ENCODE data around the gene STX5. TPM values are rescaled to one million over a fixed set of nuclear protein-coding genes. Genes with fewer than 3 reads are reported as not detected.

The STX5 gene
- total RNA-seq, 2 donors from 2014 or later = 36.9 to 37.3 TPM

DNA sequence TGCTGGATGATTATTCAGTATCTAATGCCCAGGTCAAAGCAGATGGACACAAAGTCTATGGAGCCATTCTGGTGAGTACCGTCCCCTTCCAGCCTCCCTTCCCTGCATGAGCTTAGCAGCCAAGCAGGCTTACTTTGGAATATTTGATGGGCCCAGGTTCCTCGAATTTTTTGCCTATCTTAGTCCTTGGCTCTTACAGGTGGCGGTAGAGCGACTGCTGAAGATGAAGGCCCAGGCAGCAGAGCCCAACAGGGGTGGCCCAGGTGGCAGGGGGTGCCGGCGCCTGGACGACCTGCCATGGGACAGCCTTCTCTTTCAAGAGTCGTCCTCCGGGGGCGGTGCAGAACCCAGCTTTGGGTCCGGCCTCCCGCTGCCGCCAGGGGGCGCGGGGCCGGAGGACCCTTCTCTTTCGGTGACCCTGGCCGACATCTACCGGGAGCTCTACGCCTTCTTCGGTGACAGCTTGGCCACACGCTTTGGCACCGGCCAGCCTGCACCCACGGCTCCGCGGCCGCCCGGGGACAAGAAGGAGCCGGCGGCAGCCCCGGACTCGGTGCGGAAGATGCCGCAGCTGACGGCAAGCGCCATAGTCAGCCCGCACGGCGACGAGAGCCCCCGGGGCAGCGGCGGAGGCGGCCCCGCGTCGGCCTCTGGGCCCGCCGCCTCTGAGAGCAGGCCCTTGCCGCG is 45.4 kb downstream of the STX5 start:
- Mint-ChIP-seq H3K27me3 (ENCODE audit: insufficient read depth) (no peaks in the 10 kb centered on the region), H3K4me3 (peak overlapping the region; percentile 89), H3K36me3 (ENCODE audit: low read depth) (peaks cover 45% of the 10 kb centered on the region), H3K27ac (peak overlapping the region; percentile 81), H3K4me1 (peaks cover 9% of the 10 kb centered on the region), H3K9me3 (no peaks in the 10 kb centered on the region)
- Histone ChIP-seq H3K9ac (ENCODE audit: extremely low read depth, low read length, poor library complexity, severe bottlenecking) (peak overlapping the region; percentile 78), H3K4me3 (ENCODE audit: low read length) (peak overlapping the region; percentile 97), H3K36me3 (ENCODE audit: control insufficient read depth, insufficient read depth, low read length) (peaks cover 44% of the 10 kb centered on the region), H3K27me3 (ENCODE audit: control insufficient read depth, insufficient read depth, low read length, poor library complexity, severe bottlenecking) (no peaks in the 10 kb centered on the region), H3K27ac (ENCODE audit: low read depth, low read length) (peak overlapping the region; percentile 80), H3K4me1 (ENCODE audit: control insufficient read depth, insufficient read depth, low read length) (no peaks in the 10 kb centered on the region), H3K9me3 (ENCODE audit: control insufficient read depth, low read length) (no peaks in the 10 kb centered on the region)
- 6 to 10% methylated on average over 22 to 51 of the region's 51 CpGs for WGBS, 2 experiments (ENCODE audit: insufficient coverage in 1 of 2, insufficient read length in 1 of 2)
- DNase-seq = peak; percentile 97
- TF ChIP-seq, protein P1, sequence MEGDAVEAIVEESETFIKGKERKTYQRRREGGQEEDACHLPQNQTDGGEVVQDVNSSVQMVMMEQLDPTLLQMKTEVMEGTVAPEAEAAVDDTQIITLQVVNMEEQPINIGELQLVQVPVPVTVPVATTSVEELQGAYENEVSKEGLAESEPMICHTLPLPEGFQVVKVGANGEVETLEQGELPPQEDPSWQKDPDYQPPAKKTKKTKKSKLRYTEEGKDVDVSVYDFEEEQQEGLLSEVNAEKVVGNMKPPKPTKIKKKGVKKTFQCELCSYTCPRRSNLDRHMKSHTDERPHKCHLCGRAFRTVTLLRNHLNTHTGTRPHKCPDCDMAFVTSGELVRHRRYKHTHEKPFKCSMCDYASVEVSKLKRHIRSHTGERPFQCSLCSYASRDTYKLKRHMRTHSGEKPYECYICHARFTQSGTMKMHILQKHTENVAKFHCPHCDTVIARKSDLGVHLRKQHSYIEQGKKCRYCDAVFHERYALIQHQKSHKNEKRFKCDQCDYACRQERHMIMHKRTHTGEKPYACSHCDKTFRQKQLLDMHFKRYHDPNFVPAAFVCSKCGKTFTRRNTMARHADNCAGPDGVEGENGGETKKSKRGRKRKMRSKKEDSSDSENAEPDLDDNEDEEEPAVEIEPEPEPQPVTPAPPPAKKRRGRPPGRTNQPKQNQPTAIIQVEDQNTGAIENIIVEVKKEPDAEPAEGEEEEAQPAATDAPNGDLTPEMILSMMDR (conservative IDR thresholded peaks at IDR 0.05) = peak; percentile 98

DNA sequence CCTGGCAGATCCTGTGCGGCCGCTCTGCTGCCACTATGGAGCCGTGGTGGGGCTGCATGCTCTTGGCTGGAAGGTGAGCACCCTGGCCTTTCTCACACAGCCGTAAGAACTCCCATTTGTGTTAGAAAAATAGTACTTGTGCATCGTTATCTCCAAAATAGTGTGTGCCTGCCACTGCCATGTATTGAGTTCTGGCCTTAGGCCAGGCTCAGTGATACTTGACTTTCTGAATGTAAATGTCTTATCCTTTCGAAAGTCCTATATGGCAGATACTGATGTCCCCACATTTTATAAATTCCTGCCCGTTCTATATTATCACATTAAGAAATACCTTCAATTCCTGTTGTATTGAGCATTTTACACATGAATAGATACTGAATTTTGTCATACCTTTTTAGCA is 49.1 kb downstream of the STX5 start:
- Mint-ChIP-seq H3K9me3 (no peaks in the 10 kb centered on the region), H3K4me3 (no peak overlapping the region), H3K27ac (no peak overlapping the region), H3K36me3 (ENCODE audit: low read depth) (peaks cover 51% of the 10 kb centered on the region), H3K27me3 (ENCODE audit: insufficient read depth) (no peaks in the 10 kb centered on the region), H3K4me1 (no peaks in the 10 kb centered on the region)
- DNase-seq = no peak
- Histone ChIP-seq H3K4me1 (ENCODE audit: control insufficient read depth, insufficient read depth, low read length) (no peaks in the 10 kb centered on the region), H3K9me3 (ENCODE audit: control insufficient read depth, low read length) (no peaks in the 10 kb centered on the region), H3K27ac (ENCODE audit: low read depth, low read length) (no peak overlapping the region), H3K27me3 (ENCODE audit: control insufficient read depth, insufficient read depth, low read length, poor library complexity, severe bottlenecking) (no peaks in the 10 kb centered on the region), H3K36me3 (ENCODE audit: control insufficient read depth, insufficient read depth, low read length) (peaks cover 41% of the 10 kb centered on the region), H3K9ac (ENCODE audit: extremely low read depth, low read length, poor library complexity, severe bottlenecking) (no peak overlapping the region), H3K4me3 (ENCODE audit: low read length) (no peak overlapping the region)
- TF ChIP-seq, protein P1 (conservative IDR thresholded peaks at IDR 0.05) = no peak
- 94 to 95% methylated on average over 7 of the region's 7 CpGs for WGBS, 2 experiments (ENCODE audit: insufficient coverage in 1 of 2, insufficient read length in 1 of 2)

DNA sequence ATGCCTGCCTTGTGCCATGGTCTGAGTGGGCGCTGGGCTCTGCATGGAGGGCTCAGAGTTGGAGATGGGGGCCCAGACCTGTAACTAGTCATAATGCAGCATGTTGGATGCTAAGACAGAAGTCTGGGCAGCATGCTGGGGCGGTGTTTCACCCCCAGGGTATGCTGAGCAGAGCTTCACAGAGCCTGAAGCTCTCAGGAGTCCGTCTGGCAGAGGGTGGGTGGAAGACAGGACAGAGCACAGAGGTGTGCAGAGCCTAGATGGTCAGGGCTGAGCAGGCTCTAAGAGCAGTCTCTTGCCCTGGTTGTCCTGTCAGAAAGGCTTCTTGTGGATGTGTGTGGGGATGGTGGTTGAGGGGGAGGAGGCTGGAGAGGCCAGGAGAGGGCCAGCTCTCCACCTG is 53.4 kb downstream of the STX5 start:
- Mint-ChIP-seq H3K27me3 (ENCODE audit: insufficient read depth) (no peaks in the 10 kb centered on the region), H3K9me3 (no peaks in the 10 kb centered on the region), H3K27ac (peak overlapping the region; percentile 39), H3K36me3 (ENCODE audit: low read depth) (peaks cover 75% of the 10 kb centered on the region), H3K4me3 (no peak overlapping the region), H3K4me1 (peaks cover 4% of the 10 kb centered on the region)
- H3K9ac ChIP-seq (ENCODE audit: extremely low read depth, low read length, poor library complexity, severe bottlenecking) = no peak overlapping the region
- H3K36me3 ChIP-seq (ENCODE audit: control insufficient read depth, insufficient read depth, low read length) = peaks cover 47% of the 10 kb centered on the region
- no peaks in the 10 kb centered on the region for H3K27me3 ChIP-seq (ENCODE audit: control insufficient read depth, insufficient read depth, low read length, poor library complexity, severe bottlenecking)
- no peaks in the 10 kb centered on the region for H3K4me1 ChIP-seq (ENCODE audit: control insufficient read depth, insufficient read depth, low read length)
- no peak overlapping the region for H3K4me3 ChIP-seq (ENCODE audit: low read length)
- TF ChIP-seq, protein P1 (conservative IDR thresholded peaks at IDR 0.05) = no peak
- WGBS, 2 experiments (ENCODE audit: insufficient coverage in 1 of 2, insufficient read length in 1 of 2) = 92% methylated on average over 2 to 3 of the region's 3 CpGs
- H3K27ac ChIP-seq (ENCODE audit: low read depth, low read length) = no peak overlapping the region
- no peak for DNase-seq
- no peaks in the 10 kb centered on the region for H3K9me3 ChIP-seq (ENCODE audit: control insufficient read depth, low read length)
